HG03103 (cell line): ENCODE data around the gene AXIN1.

Experiments
- ATAC-seq: cut with Tn5 transposase; IDR thresholded peaks from one replicate; pipeline ENCODE4 v1.9.1; 2021; ENCODE audit warnings: low read depth; ENCODE audit not compliant: unreplicated experiment

The AXIN1 gene

GRCh38 chr16:307691-308312, 44.7 kb downstream of the AXIN1 start:
- ATAC-seq = no peak

DNA sequence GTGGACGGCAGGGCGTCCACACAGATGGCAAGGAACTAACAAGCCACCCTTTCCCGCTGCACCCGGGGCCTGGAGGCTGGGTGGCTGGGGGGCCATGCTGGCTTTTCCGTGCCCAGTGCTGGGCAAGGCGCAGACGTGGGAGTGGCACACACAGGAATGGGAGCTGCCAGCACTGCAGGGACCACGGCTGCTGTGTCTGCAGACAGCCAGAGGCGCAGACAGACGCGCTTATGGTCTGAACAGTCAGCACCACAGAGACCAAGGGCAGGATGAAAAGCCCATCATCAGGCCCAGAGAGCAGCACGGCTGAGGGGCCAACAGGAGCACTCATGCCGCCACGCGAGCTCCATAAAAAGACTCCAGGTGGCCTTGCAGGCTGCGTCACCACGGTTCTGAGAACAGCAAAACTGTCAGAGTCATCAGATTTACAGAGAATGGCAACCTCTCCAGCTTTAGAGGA, 45.6 kb downstream of the AXIN1 start:
- no peak for ATAC-seq

- no peak for ATAC-seq
These were observed 46.5 kb downstream of the AXIN1 start for GRCh38 chr16:305916-306626.

- no peak for ATAC-seq
These were observed 48.6 kb downstream of the AXIN1 start for GRCh38 chr16:303760-304505.

DNA sequence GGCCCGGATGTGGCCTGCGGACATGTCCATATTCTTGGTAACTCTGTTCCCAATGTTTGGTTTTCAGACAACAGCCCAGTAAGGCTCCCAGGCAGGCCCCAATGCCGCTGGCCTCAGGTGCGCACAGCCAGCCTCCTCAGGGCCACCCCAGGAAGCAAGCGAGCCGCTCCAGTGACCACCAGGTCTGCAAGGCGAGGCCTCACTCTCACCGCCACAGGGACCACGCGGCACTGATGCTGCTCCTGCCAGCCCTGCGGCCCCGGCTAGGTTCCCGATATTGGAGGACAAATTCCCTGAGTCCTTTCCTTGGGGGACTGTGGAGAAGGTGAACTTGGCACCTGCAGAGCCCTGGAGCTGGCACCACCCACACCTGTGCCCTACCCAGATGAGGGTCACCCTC, 50.6 kb downstream of the AXIN1 start:
- ATAC-seq = no peak

GRCh38 chr16:301235-301634, 51.3 kb downstream of the AXIN1 start:
- ATAC-seq = no peak

DNA sequence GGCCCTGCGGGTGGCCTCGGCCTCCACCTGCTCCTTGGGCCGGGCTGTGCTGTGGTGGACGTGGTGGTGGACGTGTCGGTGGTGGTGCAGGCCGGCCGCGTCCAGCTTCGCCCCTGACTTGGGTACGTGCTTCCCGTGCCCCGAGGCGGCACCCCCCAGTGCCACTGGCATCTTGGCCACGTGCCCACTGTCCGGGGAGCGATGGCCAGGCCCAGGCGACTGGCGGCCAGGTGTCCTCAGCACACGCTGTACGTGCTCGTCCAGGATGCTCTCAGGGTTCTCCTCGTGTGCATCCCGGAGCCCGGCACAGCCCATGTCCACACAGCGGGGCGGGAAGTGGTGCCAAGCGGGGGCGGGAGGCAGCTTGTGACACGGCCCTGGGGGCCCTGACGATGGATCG, 54.7 kb downstream of the AXIN1 start:
- no peak for ATAC-seq

DNA sequence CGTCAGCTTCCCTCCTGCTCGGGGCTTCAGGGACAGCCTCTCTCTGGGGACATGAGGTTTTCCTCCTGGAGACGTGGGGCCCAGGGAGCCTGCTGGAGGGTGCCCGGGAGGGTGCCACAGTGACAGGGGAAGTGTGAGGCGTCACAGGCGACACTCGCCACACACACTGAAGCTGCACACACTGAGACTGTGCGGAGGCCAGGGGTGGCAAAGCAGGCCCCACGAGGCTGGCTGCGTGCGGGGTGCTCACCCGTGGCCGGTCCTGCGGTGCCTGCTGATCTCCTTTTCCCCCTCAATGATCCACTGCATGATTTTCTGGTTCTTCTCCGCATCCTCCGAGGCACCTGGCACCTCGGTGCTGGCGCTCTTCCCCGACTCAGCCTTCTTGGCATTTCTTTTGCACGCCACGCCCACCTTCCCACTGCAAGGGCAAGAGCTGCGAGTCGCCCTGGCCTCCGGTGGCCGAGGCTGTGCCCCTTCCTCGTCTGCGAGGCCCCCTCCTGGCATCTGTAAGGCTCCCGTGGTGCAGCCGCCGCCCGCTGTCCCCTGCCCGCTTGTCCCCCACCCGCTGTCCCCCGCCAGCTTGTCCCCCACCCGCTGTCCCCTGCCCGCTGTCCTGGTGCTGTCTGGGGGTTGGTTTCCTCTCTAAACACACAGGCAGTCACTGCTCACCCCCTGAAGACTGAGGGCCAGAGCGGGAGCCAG, 55.6 kb downstream of the AXIN1 start:
- ATAC-seq = no peak

GRCh38 chr16:296276-296675, 56.2 kb downstream of the AXIN1 start:
- no peak for ATAC-seq

- ATAC-seq = no peak
These were observed 59.3 kb downstream of the AXIN1 start for GRCh38 chr16:293043-293775.

GRCh38 chr16:291539-291938, 61.0 kb downstream of the AXIN1 start:
- ATAC-seq = no peak

- no peak for ATAC-seq
These were observed 61.7 kb downstream of the AXIN1 start for GRCh38 chr16:290681-291405.

DNA sequence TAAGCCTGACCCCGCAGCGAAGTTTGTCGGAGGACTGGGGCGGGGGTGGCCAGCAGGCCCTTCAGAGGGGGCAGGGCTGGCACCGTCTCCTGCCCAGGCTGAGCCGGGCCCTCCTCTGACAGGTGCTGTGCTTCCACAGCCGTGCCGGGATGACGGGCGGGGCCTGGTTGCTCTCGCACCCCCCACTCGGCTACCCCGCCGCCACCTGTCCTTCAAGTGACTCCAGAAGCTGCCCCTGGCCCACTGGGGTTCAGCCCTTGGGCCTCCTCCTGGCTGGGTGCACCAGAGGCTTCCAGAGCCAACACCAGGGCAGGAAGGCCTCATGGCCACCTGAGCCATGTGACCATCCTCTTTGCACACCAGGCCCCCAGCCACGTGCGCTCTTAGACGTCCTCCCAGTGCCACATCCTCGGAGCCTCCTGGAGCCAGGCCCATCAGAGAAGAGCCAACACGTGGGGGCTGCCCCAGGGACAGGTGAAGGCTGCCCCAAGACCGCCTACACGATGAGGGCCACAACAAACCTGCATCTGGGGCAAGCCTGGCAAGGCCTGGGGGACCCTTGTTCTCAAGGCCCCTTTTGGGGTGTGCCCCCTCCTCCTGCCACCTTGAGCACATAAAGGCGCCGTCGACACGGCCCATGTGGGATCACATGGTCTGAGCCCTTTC, 62.4 kb downstream of the AXIN1 start:
- ATAC-seq = no peak

DNA sequence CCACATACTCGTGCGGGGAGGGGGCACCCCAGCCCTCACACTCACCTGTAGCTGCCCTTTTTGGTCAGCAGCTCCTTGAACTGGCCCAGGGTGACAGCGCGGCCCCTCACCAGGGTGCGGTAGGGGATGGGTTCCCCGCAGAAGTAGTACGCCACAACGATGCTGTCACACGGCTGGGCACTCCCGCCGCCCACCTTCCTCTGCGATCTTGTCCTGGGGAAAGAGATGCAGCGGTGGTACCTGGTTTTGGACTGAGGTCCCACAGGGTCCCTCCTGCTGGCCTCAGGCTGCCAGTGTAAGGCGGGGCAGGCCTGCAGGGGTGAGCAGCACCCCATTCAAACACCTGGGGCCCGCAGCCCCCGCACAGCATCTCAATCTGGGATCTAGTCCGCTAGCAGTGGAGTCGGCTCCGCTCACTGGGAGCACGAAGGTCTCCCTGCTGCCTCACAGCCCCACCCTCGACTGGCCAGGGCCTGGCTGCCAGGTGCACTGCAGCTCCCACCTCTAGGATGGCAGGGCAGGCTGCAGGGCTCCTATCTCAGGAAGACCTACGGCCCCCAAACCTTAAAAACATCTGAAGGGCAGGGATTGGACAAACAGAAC, 63.0 kb downstream of the AXIN1 start:
- no peak for ATAC-seq

- ATAC-seq = no peak
These were observed 64.3 kb downstream of the AXIN1 start for GRCh38 chr16:287981-288920.

DNA sequence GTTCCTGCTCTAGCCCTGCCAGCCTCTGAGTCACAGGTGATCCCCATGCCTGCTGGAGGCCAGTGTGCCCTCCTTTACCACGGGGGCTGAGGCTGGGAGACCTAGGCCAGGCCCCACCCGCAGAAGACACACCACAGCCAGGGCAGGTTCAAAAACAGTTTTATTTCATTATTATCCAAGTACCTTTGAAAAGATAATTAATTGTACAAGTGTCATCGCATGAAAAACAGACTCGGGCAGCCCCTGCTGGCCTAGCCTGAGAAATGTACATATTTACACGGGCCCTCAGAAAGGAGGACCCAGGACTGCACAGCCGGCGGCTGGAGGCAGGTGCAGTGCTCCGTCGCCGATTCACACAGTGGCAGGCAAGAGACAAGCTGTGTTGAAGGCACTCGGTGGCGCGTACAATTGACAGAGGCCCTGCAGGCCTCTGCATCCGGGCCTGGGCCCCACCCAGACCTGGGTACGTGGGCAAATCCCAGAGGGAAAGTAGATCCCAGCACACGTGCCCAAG, 65.2 kb downstream of the AXIN1 start:
- ATAC-seq = no peak

- ATAC-seq = no peak
These were observed 65.8 kb downstream of the AXIN1 start for GRCh38 chr16:286491-287297.
